ENCODE results near the gene RAB3IL1. TPM values are rescaled to one million over a fixed set of nuclear protein-coding genes. Genes with fewer than 3 reads are reported as not detected.

The RAB3IL1 gene
- total and polyA plus RNA-seq, 7 experiments from 2014 or later, result 0.49 to 1.9 TPM; not detected in 5

DNA sequence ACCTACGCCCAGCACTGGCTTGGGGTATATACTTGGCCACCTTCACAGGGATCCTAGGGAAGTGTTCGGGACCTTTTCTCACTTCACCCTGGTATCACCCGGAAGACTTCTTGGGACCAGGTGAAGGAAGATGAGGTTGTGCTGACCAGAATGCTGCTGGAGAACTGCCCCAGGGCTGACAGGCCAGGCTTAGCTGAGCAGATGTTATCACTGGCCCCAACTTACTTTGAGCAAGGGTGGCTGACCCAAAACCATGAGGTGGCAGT, 45.6 kb upstream of the RAB3IL1 start:
- Mint-ChIP-seq H3K36me3 (peaks cover 0 to 33% (median 26%) of the 10 kb centered on the region in 5 donors), H3K4me1 (peaks cover 18 to 46% (median 39%) of the 10 kb centered on the region in 7 donors), H3K4me3 (peak overlapping the region in 7 of 10 donors; percentile 20 to 98 (median 82)), H3K9me3 (peaks cover 0 to 35% (median 0%) of the 10 kb centered on the region in 11 donors), H3K27me3 (no peaks in the 10 kb centered on the region), H3K27ac (peak overlapping the region in 8 of 9 donors; percentile 72 to 98 (median 94))
- DNase-seq (peak in 4 of 9 donors; percentile 28 to 40 (median 36)), ATAC-seq (no peak)
- Histone ChIP-seq H3K27ac (ENCODE audit: low read depth, low read length) (peak overlapping the region; percentile 49), H3K4me3 (ENCODE audit: low read length) (no peak overlapping the region), H3K4me1 (ENCODE audit: control insufficient read depth in 2 of 2, insufficient read depth in 2 of 2, low read length in 2 of 2) (peaks cover 18 to 29% of the 10 kb centered on the region in 2 donors), H3K9me3 (ENCODE audit: control insufficient read depth in 2 of 3, low read length in 3 of 3) (no peaks in the 10 kb centered on the region), H3K36me3 (ENCODE audit: control insufficient read depth in 2 of 3, insufficient read depth in 3 of 3, low read length in 3 of 3) (peaks cover 5 to 31% (median 10%) of the 10 kb centered on the region in 3 experiments), H3K27me3 (ENCODE audit: control insufficient read depth in 2 of 2, insufficient read depth in 2 of 2, low read length in 2 of 2) (no peaks in the 10 kb centered on the region)
- CTCF ChIA-PET, result interaction anchor here (0.6 kb wide), 1 partner anchor 548 kb away, joined by 3 read pairs; no protein-coding TSS in a partner anchor
- intact Hi-C loops (cut with micrococcal nuclease), result loop anchor here in 1 of 2 donors (10.0 kb wide), 1 partner anchor 592 kb away; no protein-coding TSS in a partner anchor
- POLR2A ChIA-PET, result interaction anchor here (1.2 to 11.6 kb wide), 3 partner anchors 9 to 76 kb away, joined by 3 to 145 read pairs (median 9); no protein-coding TSS in a partner anchor

- intact Hi-C loops (cut with micrococcal nuclease), result loop anchor here in 1 of 2 donors (10.0 kb wide), 1 partner anchor 592 kb away; no protein-coding TSS in a partner anchor
- ChIA-PET POLR2A (interaction anchor here (1.3 to 11.6 kb wide), 2 partner anchors 61 to 76 kb away, joined by 3 to 145 read pairs; no protein-coding TSS in a partner anchor), CTCF (interaction anchor here (0.6 to 0.7 kb wide), 2 partner anchors 125 to 548 kb away, joined by 3 read pairs; no protein-coding TSS in a partner anchor)
- peak overlapping the region in 6 of 10 donors; percentile 34 to 98 (median 66) for H3K4me3 Mint-ChIP-seq
- Histone ChIP-seq H3K9me3 (ENCODE audit: control insufficient read depth in 2 of 3, low read length in 3 of 3) (no peaks in the 10 kb centered on the region), H3K4me3 (ENCODE audit: low read length) (no peak overlapping the region), H3K27ac (ENCODE audit: low read depth, low read length) (peak overlapping the region; percentile 49), H3K36me3 (ENCODE audit: control insufficient read depth in 2 of 3, insufficient read depth in 3 of 3, low read length in 3 of 3) (peaks cover 5 to 28% (median 10%) of the 10 kb centered on the region in 3 experiments), H3K4me1 (ENCODE audit: control insufficient read depth in 2 of 2, insufficient read depth in 2 of 2, low read length in 2 of 2) (peaks cover 18 to 29% of the 10 kb centered on the region in 2 donors), H3K27me3 (ENCODE audit: control insufficient read depth in 2 of 2, insufficient read depth in 2 of 2, low read length in 2 of 2) (no peaks in the 10 kb centered on the region)
- H3K36me3 Mint-ChIP-seq, result peaks cover 0 to 33% (median 26%) of the 10 kb centered on the region in 5 donors
- H3K27ac Mint-ChIP-seq, result peak overlapping the region in 8 of 9 donors; percentile 72 to 98 (median 94)
- peak in 2 of 9 donors; percentile 5 to 12 for DNase-seq
- no peaks in the 10 kb centered on the region for H3K27me3 Mint-ChIP-seq
- peaks cover 0 to 35% (median 0%) of the 10 kb centered on the region in 11 donors for H3K9me3 Mint-ChIP-seq
- peaks cover 18 to 46% (median 38%) of the 10 kb centered on the region in 7 donors for H3K4me1 Mint-ChIP-seq
- peak; percentile 30 for ATAC-seq
Observed at GRCh38 chr11:61962213-61963015, 45.0 kb upstream of the RAB3IL1 start.

GRCh38 chr11:61961570-61962212, 44.3 kb upstream of the RAB3IL1 start:
- H3K4me1 Mint-ChIP-seq, result peaks cover 18 to 46% (median 38%) of the 10 kb centered on the region in 7 donors
- Histone ChIP-seq H3K27me3 (ENCODE audit: control insufficient read depth in 2 of 2, insufficient read depth in 2 of 2, low read length in 2 of 2) (no peaks in the 10 kb centered on the region), H3K4me3 (ENCODE audit: low read length) (no peak overlapping the region), H3K27ac (ENCODE audit: low read depth, low read length) (no peak overlapping the region), H3K4me1 (ENCODE audit: control insufficient read depth in 2 of 2, insufficient read depth in 2 of 2, low read length in 2 of 2) (peaks cover 18 to 29% of the 10 kb centered on the region in 2 donors), H3K36me3 (ENCODE audit: control insufficient read depth in 2 of 3, insufficient read depth in 3 of 3, low read length in 3 of 3) (peaks cover 5 to 25% (median 10%) of the 10 kb centered on the region in 3 experiments), H3K9me3 (ENCODE audit: control insufficient read depth in 2 of 3, low read length in 3 of 3) (no peaks in the 10 kb centered on the region)
- CTCF ChIA-PET, result interaction anchor here (0.7 to 1.4 kb wide), 2 partner anchors 120 to 126 kb away, joined by 3 to 4 read pairs; no protein-coding TSS in a partner anchor
- POLR2A ChIA-PET, result interaction anchor here (11.6 kb wide), 1 partner anchor 62 kb away, joined by 145 read pairs; no protein-coding TSS in a partner anchor
- H3K9me3 Mint-ChIP-seq, result peaks cover 0 to 33% (median 0%) of the 10 kb centered on the region in 11 donors
- peak overlapping the region in 5 of 9 donors; percentile 6 to 77 (median 55) for H3K27ac Mint-ChIP-seq
- H3K27me3 Mint-ChIP-seq, result no peaks in the 10 kb centered on the region
- ATAC-seq, result peak; percentile 9
- peak overlapping the region in 3 of 10 donors; percentile 2 to 26 (median 19) for H3K4me3 Mint-ChIP-seq
- no peak for DNase-seq
- peaks cover 0 to 33% (median 25%) of the 10 kb centered on the region in 5 donors for H3K36me3 Mint-ChIP-seq
- intact Hi-C loops (cut with micrococcal nuclease), result loop anchor here in 1 of 2 donors (10.0 kb wide), 1 partner anchor 593 kb away; no protein-coding TSS in a partner anchor

DNA sequence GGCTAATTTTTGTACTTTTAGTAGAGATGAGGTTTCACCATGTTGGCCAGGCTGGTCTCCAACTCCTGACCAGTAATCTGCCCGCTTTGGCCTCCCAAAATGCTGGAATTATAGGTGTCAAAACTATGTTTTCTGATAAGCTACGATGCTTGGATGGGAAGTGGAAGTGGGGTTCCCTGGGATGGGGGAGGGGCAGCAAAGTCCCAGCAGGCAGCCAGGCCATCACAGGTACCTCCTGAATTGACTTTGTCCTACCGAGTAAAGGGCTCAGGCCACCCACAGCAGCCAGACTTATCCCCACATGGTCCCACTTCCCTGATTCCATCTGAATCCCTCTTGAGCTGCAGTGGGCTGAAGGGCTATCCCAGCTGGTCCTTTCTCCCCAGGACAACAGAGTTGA, 43.2 kb upstream of the RAB3IL1 start:
- ATAC-seq (no peak), DNase-seq (no peak)
- H3K4me3 ChIP-seq (ENCODE audit: low read length), result no peak overlapping the region
- Mint-ChIP-seq H3K4me3 (no peak overlapping the region), H3K27ac (peak overlapping the region in 1 of 9 donors; percentile 36), H3K36me3 (peaks cover 0 to 32% (median 20%) of the 10 kb centered on the region in 5 donors), H3K9me3 (peaks cover 0 to 30% (median 0%) of the 10 kb centered on the region in 11 donors), H3K27me3 (peaks cover 0 to 11% (median 0%) of the 10 kb centered on the region in 5 donors), H3K4me1 (peaks cover 24 to 36% (median 34%) of the 10 kb centered on the region in 7 donors)
- H3K4me1 ChIP-seq (ENCODE audit: control insufficient read depth in 2 of 2, insufficient read depth in 2 of 2, low read length in 2 of 2), result peaks cover 10 to 29% of the 10 kb centered on the region in 2 donors
- CTCF ChIA-PET, result interaction anchor here (1.3 to 1.4 kb wide), 2 partner anchors 8 to 121 kb away, joined by 3 to 4 read pairs; no protein-coding TSS in a partner anchor
- POLR2A ChIA-PET, result interaction anchor here (3.3 kb wide), 1 partner anchor 8 kb away, joined by 10 read pairs; the partner anchor contains the start of gene FTH1
- no peak overlapping the region for H3K27ac ChIP-seq (ENCODE audit: low read depth, low read length)
- peaks cover 5 to 19% (median 8%) of the 10 kb centered on the region in 3 experiments for H3K36me3 ChIP-seq (ENCODE audit: control insufficient read depth in 2 of 3, insufficient read depth in 3 of 3, low read length in 3 of 3)
- no peaks in the 10 kb centered on the region for H3K9me3 ChIP-seq (ENCODE audit: control insufficient read depth in 2 of 3, low read length in 3 of 3)
- H3K27me3 ChIP-seq (ENCODE audit: control insufficient read depth in 2 of 2, insufficient read depth in 2 of 2, low read length in 2 of 2), result no peaks in the 10 kb centered on the region
- intact Hi-C loops (cut with micrococcal nuclease), result loop anchor here in 1 of 2 donors (10.0 kb wide), 1 partner anchor 594 kb away; no protein-coding TSS in a partner anchor

GRCh38 chr11:61959678-61960077, 42.3 kb upstream of the RAB3IL1 start:
- H3K27ac ChIP-seq (ENCODE audit: low read depth, low read length), result no peak overlapping the region
- ATAC-seq (no peak), DNase-seq (no peak)
- H3K4me3 ChIP-seq (ENCODE audit: low read length), result no peak overlapping the region
- H3K36me3 Mint-ChIP-seq, result peaks cover 0 to 24% (median 12%) of the 10 kb centered on the region in 5 donors
- peaks cover 4 to 12% (median 5%) of the 10 kb centered on the region in 3 experiments for H3K36me3 ChIP-seq (ENCODE audit: control insufficient read depth in 2 of 3, insufficient read depth in 3 of 3, low read length in 3 of 3)
- no peak overlapping the region for H3K4me3 Mint-ChIP-seq
- POLR2A ChIA-PET, result interaction anchor here (3.3 kb wide), 1 partner anchor 8 kb away, joined by 10 read pairs; the partner anchor contains the start of gene FTH1
- peaks cover 0 to 1% of the 10 kb centered on the region in 2 donors for H3K27me3 ChIP-seq (ENCODE audit: control insufficient read depth in 2 of 2, insufficient read depth in 2 of 2, low read length in 2 of 2)
- H3K9me3 ChIP-seq (ENCODE audit: control insufficient read depth in 2 of 3, low read length in 3 of 3), result no peaks in the 10 kb centered on the region
- H3K9me3 Mint-ChIP-seq, result peaks cover 0 to 30% (median 0%) of the 10 kb centered on the region in 11 donors
- CTCF ChIA-PET, result interaction anchor here (1.3 kb wide), 1 partner anchor 9 kb away, joined by 3 read pairs; no protein-coding TSS in a partner anchor
- peaks cover 4 to 22% of the 10 kb centered on the region in 2 donors for H3K4me1 ChIP-seq (ENCODE audit: control insufficient read depth in 2 of 2, insufficient read depth in 2 of 2, low read length in 2 of 2)
- H3K27ac Mint-ChIP-seq, result no peak overlapping the region
- peaks cover 0 to 17% (median 4%) of the 10 kb centered on the region in 5 donors for H3K27me3 Mint-ChIP-seq
- peaks cover 22 to 32% (median 27%) of the 10 kb centered on the region in 7 donors for H3K4me1 Mint-ChIP-seq
- intact Hi-C loops (cut with micrococcal nuclease), result loop anchor here in 1 of 2 donors (10.0 kb wide), 1 partner anchor 595 kb away; no protein-coding TSS in a partner anchor

Data from naive thymus-derived CD4-positive, alpha-beta T cell (primary cell).